GM11168 (cell line): ENCODE data around the gene RPL26.
"Not testable (repeated sequence)": the region's sequence is repeated elsewhere in the genome, so short reads cannot be mapped to it uniquely, and the experiment has no call there.

Source experiments
- in situ Hi-C: fragments of 300-500 bp; cut with MboI; formaldehyde crosslinking; loops from one replicate; pipeline ENCODE4 v1.12.0; 2022; ENCODE audit warnings: low sequenced_read_pairs; ENCODE audit not compliant: unreplicated experiment

The RPL26 gene

DNA sequence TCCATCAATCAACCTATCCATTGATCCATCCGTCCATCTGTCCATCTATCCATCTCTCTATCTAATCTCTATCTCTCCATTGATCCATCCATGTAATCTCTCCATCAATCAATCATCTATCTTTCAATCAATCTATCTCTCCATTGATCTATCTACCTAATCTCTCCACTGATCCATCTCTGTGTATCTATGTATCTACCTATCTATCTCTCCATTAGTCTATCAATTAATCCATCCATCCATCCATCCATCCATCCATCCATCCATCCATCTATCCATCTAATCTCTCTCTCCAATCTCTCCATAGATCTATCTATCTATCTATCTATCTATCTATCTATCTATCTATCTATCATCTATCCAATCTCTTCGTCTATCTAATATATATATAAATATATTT is 18.1 kb upstream of the RPL26 start:
- in situ Hi-C loops, result loop anchor here (25.0 kb wide), 1 partner anchor 586 kb away; no protein-coding TSS in a partner anchor

DNA sequence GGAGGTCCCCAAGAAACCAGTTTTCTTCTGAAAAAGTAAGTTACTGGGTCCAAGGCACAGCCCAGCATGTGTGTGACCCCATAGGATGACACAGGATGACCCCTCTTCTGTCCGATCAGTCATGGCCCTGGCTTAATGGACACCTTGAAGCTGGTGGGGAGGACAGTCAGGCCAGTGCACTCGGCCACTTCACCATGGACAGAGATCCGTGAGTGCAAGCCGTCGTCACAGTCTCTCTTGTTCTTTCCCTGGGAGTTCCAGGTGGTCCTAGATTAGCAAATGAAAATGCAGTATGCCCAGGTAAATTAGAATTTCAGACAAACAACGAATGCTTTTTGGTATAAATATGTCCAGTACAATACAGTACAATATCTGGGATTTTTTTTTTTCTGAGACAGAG is 16.0 kb upstream of the RPL26 start:
- in situ Hi-C loops, result no loop called here

DNA sequence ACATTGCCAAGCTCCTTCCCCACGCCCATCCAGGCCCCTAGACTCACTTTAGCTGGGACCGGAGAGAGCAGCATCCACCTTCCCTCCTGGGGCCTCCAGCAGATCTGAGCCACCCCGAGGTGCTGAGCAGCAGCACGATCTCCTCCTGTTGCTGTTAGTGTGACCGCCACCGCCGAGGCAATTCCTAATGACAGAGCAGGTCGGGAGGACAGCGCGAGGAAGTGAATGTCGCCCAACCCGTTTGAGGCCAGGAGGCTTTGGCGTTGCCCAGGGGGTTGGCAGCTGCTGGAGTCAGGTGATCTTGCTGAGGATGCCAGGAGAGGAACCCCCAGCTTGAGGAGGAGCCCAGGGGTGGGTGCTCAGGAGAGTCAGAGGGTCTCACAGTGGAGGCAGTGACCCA is 14.6 kb upstream of the RPL26 start, which contains the start of gene RNF222:
RNF222 (minus strand) TSS at position 192 of the 400 bp plus-strand sequence. CDS start 4,366 bp downstream, outside the sequence.
- in situ Hi-C loops, result no loop called here

DNA sequence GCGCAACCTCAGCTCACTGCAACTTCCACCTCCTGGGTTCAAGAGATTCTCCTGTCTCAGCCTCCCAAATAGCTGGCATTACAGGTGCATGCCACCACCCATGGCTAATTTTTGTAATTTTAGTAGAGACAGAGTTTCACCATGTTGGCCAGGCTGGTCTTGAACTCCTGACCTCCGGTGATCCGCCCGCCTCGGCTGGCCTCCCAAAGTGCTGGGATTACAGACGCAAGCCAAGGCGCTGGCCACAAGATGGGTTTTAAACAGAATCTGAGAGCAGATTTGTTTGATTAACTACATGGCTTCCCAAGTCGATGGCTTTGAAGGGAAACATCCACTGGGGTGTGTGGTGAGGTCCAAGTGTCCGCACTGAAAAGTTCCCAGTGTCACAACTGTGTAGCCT is 11.5 kb upstream of the RPL26 start:
- in situ Hi-C loops, result not testable (repeated sequence)

DNA sequence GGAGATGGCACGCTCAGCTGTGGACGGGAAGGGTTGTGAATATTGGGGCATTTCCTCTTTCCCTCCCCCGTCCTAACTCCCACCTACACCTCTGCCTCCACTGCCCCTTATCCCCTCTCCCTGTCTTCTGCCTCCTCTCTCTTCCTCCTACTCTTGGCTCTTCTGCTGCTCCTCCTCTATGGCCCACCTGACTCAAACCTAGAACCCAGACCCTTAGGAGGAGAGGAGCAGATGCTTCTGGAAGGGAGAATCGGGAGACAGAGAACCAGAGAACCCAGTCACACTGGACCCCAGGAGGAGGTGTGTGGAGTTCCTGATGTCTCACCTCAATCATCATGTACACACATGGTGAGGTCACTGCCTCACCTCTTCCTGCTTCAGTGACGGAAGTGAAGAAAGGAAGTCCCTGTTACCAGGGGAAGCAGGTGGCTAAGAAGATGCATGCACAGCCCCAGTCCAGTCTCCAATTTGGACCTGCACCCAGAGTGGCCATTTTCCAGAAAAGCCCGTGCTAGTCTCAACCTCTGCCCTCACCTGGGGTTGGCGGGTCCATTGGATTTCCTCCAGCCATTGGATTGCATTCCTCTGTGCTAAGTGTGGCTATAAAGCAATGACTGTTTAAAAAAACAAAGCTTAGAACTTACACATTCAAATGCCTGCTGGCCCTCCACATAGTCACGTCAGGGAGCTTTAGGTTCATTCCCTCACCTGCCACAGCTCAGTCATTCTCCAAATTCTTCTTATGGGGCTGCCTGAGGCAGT is 10.7 kb upstream of the RPL26 start:
- in situ Hi-C loops, result no loop called here

DNA sequence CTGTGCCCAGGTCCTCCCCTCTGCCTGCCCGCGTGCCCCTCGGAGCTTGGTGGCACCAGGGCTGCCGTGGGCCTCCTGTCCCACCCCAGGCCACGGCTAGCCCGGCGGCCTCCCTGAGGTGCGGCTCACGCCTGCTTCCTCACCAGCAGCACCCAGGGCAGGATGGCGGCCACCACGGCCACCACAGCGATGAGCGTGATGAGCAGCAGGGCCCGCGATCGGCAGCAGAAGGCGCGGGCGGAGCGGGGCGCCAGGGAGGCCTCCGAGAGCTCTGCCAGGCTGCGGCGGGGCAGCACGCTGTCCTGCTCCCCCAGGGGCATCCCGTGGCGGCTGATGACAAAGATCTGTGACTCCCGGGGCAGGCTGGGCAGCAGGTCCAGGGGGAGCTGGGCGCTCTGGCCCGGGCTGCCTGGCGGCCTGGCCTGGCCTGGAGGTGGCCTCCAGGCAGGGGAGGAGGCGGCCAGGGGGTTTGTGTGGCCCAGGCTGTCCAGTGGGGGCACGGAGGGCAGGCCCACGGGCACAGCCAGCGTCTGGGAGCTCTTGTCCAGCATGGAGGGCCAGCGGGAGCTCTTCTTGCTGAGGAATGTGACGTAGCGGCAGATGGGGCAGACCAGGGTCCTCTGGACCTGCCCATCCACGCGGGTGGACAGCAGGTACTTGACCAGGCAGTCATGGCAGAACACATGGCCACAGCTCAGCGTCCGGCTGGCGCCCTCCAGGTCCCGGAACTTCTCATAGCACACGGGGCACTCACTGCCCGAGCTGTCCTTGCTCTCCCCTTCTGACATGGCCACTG is 9.9 kb upstream of the RPL26 start:
- in situ Hi-C loops, result no loop called here

DNA sequence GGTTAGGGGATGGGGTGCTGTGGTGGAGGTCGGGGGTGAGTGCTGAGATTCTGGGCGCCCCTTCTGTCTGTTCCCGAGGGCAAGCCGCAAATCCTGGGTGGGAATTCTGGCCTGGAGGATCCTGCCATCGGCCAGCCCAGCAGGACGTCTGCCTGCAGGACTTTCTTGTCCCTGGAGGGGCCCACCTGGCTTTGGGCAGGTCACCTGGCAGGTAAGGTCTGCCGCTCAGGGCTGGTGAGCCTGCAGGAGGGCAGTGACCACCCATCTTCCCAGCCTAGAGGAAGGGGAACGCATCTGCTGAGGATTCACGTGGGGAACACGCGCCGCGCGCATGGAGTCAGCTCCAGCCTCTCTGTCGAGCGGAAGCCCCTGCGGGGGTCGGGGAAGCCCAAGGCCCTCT is 9.3 kb upstream of the RPL26 start:
- in situ Hi-C loops, result no loop called here

DNA sequence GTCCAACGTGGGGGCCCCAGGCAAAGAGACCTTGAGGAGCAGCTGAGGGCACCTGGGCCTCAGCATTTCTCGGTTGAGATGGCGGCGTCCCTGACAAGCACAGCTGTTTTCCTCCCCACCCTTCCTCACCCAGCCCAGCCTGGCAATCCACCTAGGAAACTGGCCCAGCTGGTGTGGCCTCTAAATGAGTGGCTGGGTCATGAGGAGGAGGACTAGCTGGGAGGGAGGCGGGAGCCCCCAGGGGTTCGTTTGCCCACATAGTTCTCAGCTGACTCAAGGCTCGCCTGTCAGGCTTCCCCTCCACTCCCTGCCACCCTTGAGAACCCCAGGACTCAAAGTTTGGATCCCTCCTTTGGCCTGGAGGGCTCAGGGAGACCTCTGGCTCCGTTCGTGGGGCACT is 8.7 kb upstream of the RPL26 start:
- in situ Hi-C loops, result no loop called here

DNA sequence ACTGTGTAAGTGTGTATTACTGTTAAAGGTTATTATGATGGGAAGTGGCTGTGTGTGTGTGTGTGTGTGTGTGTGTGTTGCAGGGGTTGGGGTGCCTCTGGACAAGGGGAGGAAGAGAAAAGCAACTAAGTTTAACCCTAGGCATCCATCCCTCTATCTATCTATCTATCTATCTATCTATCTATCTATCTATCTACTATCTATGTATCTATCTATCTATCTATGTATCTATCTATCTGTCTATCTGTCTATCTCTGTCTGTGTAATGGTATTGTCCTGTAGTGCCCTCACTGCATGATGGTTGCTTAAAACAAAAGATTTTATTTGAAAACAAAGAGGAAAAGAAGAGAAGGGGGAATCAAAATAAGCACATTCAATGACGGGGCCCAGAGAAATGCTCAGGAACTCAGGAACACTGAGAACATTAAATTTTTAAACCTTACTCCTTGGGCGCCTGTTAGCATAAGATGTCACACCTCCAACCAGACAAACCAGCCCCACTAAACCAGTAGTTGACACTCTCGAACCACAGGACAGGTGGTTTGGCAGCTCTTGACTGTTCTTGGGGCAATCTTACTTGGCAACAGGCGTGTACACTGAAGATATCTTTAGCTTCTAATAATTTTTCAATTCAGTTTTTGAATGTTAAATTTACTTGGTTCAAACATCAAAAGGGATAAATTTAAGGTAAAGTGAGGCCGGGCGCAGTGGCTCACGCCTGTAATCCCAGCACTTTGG is 5.1 kb upstream of the RPL26 start:
- in situ Hi-C loops, result no loop called here

DNA sequence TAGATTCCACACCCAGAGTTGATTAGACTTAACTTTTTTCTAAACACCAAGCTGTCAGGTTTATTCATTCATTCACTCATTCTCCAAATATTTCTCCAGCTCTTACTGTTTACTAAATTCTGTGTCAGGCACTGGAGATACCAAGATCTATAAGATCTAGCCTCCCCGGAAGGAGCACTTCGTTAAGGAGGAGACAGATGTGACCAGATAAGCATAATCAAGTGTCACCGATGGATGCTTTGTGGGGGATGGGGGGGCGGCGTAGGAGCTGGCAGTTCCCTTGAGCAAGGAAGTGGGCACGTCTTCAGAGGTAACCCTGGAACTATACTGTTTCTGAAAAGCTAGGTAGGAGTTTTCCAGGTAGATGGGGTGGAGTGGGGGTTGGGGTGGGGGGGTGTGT is 3.8 kb upstream of the RPL26 start:
- in situ Hi-C loops, result no loop called here

DNA sequence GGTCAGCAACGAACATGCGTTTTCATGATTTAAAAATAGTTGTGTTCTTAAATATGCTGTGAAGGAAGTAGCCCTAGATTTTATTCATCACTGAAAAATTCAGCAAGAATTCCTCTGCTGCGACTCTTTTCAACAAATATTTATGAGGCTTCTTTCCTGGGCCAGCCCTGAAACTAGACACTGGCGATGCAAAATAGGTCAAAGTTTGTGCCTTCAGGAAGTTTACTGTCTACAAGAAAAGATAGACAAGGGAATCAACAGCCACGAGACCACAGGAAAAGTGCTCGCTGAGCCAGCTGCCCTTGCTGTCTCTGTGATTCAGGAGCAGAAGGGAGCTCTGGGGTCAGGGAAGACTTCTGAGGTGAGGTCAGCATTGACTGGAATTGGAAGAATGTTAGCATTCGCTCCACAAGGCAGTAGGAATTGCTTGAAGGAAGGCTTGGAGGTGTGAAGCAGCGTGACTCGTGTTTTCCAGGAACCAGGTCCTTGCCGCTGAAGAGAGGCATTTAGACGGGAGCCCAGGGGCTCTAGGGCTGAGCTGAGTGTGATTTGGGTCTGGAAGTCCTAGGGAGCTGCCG is 1.9 kb upstream of the RPL26 start:
- in situ Hi-C loops, result no loop called here

DNA sequence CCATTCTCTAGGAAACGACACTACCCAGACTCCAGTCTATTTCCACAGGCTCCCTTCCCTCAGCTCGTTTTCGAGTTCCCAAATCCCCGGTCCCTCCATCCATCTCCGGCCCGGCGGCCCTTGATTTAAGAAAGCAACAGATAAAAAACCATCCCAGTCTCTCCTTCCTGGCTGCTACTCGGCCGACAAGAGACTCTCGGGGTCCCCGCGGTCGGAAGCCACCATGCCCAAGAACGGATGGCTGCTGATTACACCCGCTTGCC is 182 bp downstream of the RPL26 start:
- in situ Hi-C loops, result no loop called here

DNA sequence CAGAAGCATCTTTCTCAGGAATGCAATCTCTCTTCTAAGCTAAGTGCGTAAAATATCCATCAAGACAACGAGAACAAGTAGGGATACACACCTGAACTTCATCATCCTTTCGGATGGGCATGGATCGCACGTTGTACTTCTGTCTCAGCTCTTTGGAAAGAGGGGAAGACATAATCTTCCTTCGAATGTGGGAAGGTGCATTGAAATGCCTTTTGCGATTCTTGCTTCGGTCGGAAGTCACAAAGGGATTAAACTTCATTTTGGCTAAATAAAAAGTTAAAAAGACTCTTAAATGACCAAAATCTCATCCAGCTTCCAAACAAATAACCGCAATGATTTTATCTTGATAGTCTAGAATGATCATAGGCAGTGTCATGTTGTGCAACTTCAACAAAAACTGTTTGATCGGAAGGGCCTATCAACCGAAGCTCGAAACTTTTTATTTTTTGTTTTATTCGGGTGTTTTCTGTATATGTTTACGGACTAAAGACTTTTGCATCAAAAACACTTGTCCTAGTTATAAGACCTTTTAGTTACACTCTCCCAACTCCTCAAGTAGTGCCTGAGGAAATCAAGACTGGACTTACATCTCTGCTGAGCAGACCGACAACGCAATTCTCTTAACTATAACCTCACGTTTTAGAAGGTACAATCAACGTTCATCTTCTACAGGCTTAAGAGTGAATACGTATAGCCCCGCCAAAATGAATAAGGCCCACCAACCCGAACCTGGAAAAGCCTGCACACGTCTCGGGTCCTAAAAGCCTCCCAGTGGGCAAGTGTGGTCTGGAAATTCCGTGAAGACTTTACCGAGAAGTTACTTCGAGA is 727 bp downstream of the RPL26 start:
- in situ Hi-C loops, result no loop called here

DNA sequence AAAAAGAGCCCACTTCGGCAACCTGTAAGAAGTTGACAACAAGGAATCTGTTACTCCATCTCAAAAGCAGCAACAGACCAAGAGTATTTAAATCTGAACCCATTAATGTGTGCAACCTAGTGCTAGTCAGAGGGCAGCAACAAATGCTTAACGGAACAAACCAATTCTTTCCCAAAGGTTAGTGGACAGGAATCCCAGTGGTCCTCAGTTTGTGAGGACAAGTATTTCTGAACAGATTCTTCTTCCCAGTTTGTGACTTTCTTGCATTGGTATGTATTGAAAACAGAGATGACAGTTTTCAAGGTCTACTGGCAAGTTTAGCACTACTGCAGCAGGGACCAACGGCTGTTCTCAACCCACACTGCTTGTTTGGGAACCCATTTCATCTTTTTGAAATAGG is 2.9 kb downstream of the RPL26 start:
- in situ Hi-C loops, result no loop called here

DNA sequence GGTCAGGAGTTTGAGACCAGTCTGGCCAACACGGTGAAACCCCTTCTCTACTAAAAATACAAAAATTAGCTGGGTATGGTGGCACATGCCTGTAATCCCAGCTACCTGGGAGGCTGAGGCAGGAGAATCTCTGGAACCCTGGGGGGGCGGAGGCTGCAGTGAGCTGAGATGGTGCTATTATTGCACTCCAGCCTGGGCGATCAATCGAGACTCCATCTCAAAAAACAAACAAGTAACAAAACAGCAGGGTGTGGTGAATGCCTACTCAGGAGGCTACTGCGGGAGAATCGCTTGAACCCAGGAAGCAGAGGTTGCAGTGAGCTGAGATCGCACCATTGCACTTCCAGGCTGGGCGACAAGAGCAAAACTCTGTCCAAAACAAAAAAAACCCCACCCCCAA is 4.9 kb downstream of the RPL26 start:
- in situ Hi-C loops, result not testable (repeated sequence)

DNA sequence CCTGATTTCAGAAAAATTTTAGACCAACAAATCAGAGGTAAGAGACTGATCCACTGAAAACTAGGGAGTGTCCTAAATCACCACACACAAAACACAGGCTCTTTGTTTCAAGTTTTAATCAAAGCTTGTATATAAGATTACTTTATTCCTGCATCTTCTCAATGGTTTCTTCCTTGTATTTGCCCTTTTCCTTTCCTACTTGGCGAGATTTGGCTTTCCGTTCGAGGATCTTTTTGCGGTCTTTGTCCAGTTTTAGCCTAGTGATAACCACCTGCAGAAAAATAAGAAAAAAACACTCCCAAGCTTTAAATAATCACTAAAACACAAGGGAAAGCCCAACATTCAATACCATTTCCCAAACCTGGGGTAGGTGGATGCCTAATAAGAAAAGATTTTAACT is 5.6 kb downstream of the RPL26 start:
- in situ Hi-C loops, result no loop called here

DNA sequence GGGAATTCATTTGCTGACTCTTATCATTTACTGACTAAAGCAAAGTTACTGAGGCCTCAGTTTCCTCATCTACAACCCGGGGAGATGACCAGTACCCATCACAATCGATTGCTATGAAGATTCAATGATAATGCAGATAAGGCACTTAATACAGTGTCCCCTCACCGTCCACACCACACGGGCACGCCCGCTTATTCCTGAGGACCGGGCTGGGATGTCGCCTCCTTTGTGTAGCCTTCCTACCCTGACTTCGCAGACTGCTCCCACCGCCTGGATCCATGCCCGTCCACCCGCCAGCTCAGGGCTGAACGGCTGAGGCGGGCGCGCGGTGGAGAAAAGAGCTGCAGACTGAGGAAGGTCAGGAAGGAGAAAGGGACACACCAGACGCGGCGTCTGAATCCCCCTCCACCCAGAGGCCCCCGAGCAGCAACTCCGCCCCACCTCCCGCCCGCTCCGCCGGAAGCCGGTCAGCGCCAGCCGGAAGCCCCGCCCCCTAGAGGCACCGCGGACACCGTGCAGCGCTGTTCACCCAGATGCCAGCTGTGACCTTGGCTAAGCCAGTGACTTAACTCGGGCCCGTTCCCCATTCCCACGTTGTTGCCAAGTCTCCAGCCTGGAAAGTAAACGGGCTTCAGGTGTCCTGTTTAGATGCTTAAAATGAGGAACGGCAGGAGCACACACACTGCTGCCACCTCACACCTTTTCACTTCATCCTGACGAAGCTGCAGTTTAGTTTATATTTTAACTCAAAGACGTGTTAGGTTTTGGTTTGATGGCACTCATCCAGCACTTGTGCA is 6.5 kb downstream of the RPL26 start, which contains the start of gene KRABD2:
KRABD2 (minus strand) TSS at position 434 of the 797 bp plus-strand sequence.
- in situ Hi-C loops, result no loop called here

DNA sequence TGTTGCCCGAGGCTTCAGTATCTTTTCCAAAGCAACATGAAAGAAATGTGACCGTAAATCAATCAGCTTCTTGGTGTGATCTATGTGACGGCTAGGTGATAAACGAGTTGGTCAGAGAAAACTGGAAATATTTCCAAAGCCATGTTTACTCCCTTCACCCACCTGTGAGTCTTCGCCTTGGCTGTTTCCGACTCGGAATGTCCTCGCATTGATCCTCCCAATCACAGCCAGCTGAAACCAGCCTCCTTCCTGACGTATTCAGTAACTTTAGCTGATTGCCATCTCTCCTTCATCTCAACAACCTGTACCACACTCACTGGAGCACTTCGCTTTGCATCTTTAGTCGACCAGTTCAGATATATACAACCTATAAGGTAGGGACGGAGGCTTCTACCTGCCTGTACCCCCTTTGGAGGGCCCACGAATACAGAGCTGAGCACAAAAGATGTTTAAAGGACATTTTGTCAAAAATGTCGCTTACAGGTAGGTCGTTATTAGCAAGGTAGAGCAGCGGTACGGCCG is 7.2 kb downstream of the RPL26 start:
- in situ Hi-C loops, result no loop called here

DNA sequence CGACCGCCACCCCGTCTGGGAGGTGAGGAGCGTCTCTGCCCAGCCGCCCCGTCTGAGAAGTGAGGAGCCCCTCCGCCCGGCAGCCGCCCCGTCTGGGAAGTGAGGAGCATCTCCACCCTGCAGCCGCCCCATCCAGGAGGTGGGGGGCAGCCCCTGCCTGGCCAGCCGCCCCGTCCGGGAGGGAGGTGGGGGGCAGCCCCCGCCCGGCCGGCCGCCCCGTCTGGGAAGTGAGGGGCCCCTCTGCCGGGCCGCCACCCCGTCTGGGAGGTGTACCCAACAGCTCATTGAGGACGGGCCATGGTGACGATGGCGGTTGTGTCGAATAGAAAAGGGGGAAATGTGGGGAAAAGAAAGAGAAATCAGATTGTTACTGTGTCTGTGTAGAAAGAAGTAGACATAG is 9.1 kb downstream of the RPL26 start:
- in situ Hi-C loops, result not testable (repeated sequence)
